K562 (cell line): ENCODE results near the gene LHPP. TPM values are rescaled to one million over a fixed set of nuclear protein-coding genes. Genes with fewer than 3 reads are reported as not detected.
A peak's percentile ranks its signal among the peaks of the same experiment; 100 is the strongest.

Experiments
- ATAC-seq: fragments of 200-7000 bp; cut with Tn5 transposase; 3 replicates; pipeline ENCODE4 v1.9.1; 2020; ENCODE audit warnings: moderate library complexity
- BruUV-seq: library from RNA; stranded (reverse); fragments of 400-500 nt; replicated peaks from 2 replicates; lab custom pipeline; 2021; lab: Mats Ljungman, UMichigan
- CTCF ChIA-PET: fragments of 300-600 bp; formaldehyde crosslinking; extraction: SDS; loops from one replicate; lab custom pipeline; 2021; ENCODE audit warnings: low intra/inter-chr PET ratio; lab: Yijun Ruan, JAX
- POLR2A ChIA-PET: fragments of 300-600, 350-650 bp; sonication (Branson Sonifier 250); formaldehyde crosslinking; extraction: SDS; loops from one replicate; lab custom pipeline; 2021; ENCODE audit warnings: antibody characterized with exemption, inconsistent platforms; lab: Yijun Ruan, JAX
- DNase-seq, 4 experiments: peaks; one replicate each; pipeline versions ENCODE4 v3.0.0 to v3.0.0-alpha.2; 2011 to 2018; ENCODE audit warnings: low spot score in 3 of 4, mixed read lengths in 3 of 4; ENCODE audit errors: extremely low read depth in 1 of 4
- FAIRE-seq: peaks from 2 replicates; lab custom pipeline; 2011; peaks lifted over from hg19 to GRCh38; lab: Jason Lieb, UNC
- H2AFZ ChIP-seq: 2 replicates; pipeline ENCODE4 v1.6.0; 2011; ENCODE audit warnings: low read depth, low read length, control low read depth, inconsistent platforms
- H3K27ac ChIP-seq: fragments of 200-600 bp; 3 replicates; pipeline ENCODE4 v1.8.0; 2011; ENCODE audit warnings: low read depth, mild to moderate bottlenecking, control low read depth, inconsistent platforms, low read length, moderate library complexity, mixed read lengths; ENCODE audit errors: extremely low read depth
- H3K27me3 ChIP-seq, 2 experiments: fragments of 300-600 bp in 1 of 2; 2 replicates in 1 of 2; 3 replicates in 1 of 2; pipeline versions ENCODE4 v1.6.0 to v1.8.0; 2011; ENCODE audit warnings: inconsistent platforms in 2 of 2, low read length in 2 of 2, mild to moderate bottlenecking in 1 of 2, mixed read lengths in 1 of 2, moderate library complexity in 1 of 2; ENCODE audit not compliant: control insufficient read depth in 2 of 2, insufficient read depth in 2 of 2
- H3K36me3 ChIP-seq: fragments of 300-600 bp; 3 replicates; pipeline ENCODE4 v1.8.0; 2011; ENCODE audit warnings: mild to moderate bottlenecking, low read length, inconsistent platforms; ENCODE audit not compliant: control insufficient read depth, insufficient read depth
- H3K4me1 ChIP-seq, 2 experiments: fragments of 200-600 bp in 1 of 2; replicated peaks in 1 of 2; 2 replicates in 1 of 2; 3 replicates in 1 of 2; pipeline versions ENCODE4 v1.5.1 to v1.8.0; 2011; ENCODE audit warnings: inconsistent platforms in 2 of 2, low read length in 2 of 2, mild to moderate bottlenecking in 1 of 2, mixed read lengths in 1 of 2, moderate library complexity in 1 of 2; ENCODE audit not compliant: control insufficient read depth in 2 of 2, insufficient read depth in 2 of 2
- H3K4me2 ChIP-seq: 2 replicates; pipeline ENCODE4 v1.6.1; 2011; ENCODE audit warnings: low read length, control low read depth, inconsistent platforms, mixed read lengths; ENCODE audit not compliant: insufficient read depth
- H3K4me3 ChIP-seq: fragments of 200-600 bp; sonication (generic), shearing (Covaris generic); 2 replicates; pipeline ENCODE4 v1.5.1; 2016; ENCODE audit warnings: control low read depth, inconsistent platforms
- H3K79me2 ChIP-seq: fragments of 200-600 bp; 3 replicates; pipeline ENCODE4 v1.8.0; 2011; ENCODE audit warnings: low read length, inconsistent platforms; ENCODE audit not compliant: control insufficient read depth, insufficient read depth
- H3K9ac ChIP-seq, 2 experiments: 2 replicates each; pipeline versions ENCODE4 v1.6.0 to v1.6.1; 2011; ENCODE audit warnings: low read depth in 2 of 2, low read length in 2 of 2, control low read depth in 1 of 2, inconsistent platforms in 1 of 2, mild to moderate bottlenecking in 1 of 2, mixed read lengths in 1 of 2; ENCODE audit not compliant: insufficient read depth in 1 of 2
- H3K9me1 ChIP-seq: one replicate; pipeline ENCODE4 v1.6.0; 2011; ENCODE audit warnings: inconsistent platforms, mild to moderate bottlenecking, low read length, moderate library complexity; ENCODE audit not compliant: control insufficient read depth, insufficient read depth
- H3K9me3 ChIP-seq: replicated peaks from 2 replicates; pipeline ENCODE4 v1.5.1; 2011; ENCODE audit warnings: low read depth, low read length, inconsistent platforms; ENCODE audit not compliant: control insufficient read depth, insufficient read depth
- H4K20me1 ChIP-seq: replicated peaks from 2 replicates; pipeline ENCODE4 v1.6.1; 2011; ENCODE audit warnings: low read length, inconsistent platforms, mixed read lengths; ENCODE audit not compliant: control insufficient read depth, insufficient read depth
- ARHGAP35 ChIP-seq: fragments of 450-650 bp; IDR thresholded peaks from 2 replicates; pipeline ENCODE4 v1.6.1; 2018; ENCODE audit not compliant: partially characterized antibody
- HSF4 ChIP-seq: fragments of 250-450 bp; sonication (Bioruptor Pico); IDR thresholded peaks from 2 replicates; pipeline ENCODE4 v2.1.2; 2022; ENCODE audit warnings: mild to moderate bottlenecking, moderate library complexity, borderline replicate concordance
- MTA2 ChIP-seq: fragments of 450-650 bp; IDR thresholded peaks from 2 replicates; pipeline ENCODE4 v1.6.1; 2016; ENCODE audit warnings: low read depth
- ZNF224 ChIP-seq: sonication (generic); formaldehyde crosslinking; IDR thresholded peaks from 2 replicates; pipeline ENCODE4 v1.8.0; 2022; ENCODE audit warnings: mild to moderate bottlenecking, missing genetic modification reagents
- WGBS: fragments of 100-300 bp; shearing (Covaris generic); methylation state at CpG from one replicate; pipeline ENCODE4 v1.1.6; 2016; ENCODE audit warnings: low coverage, mixed read lengths; ENCODE audit not compliant: insufficient coverage; ENCODE audit errors: missing lambda C conversion rate; 5-methylcytosine and 5-hydroxymethylcytosine counted together
- in situ Hi-C: fragments of 300-500 bp; cut with MboI; formaldehyde crosslinking; loops from 4 replicates; pipeline ENCODE4 v1.15.0; 2018; ENCODE audit warnings: inconsistent platforms, mixed read lengths
- intact Hi-C: fragments of 100-400 bp; cut with micrococcal nuclease; formaldehyde crosslinking; loops from 2 replicates; pipeline ENCODE4 v1.14.2; 2022
- polyA plus RNA-seq, 8 experiments: library from polyadenylated mRNA; depleted of rRNA in 4 of 8; stranded (reverse) in 5 of 8; unstranded in 3 of 8; fragments of >200 nt; fragmentation: Nextera tagmentation in 2 of 8; fragmentation: Illumina TruSeq in 1 of 8; extraction: Ambion mirVana in 2 of 8; extraction: Trizol in 1 of 8; gene quantifications; 2 replicates each; pipeline versions ENCODE4 v1.2.1 to v1.2.3, GENCODE V29; 2011 to 2014; ENCODE audit warnings: inconsistent platforms in 1 of 8, missing spikeins in 1 of 8
- total RNA-seq, 7 experiments: library from RNA; depleted of rRNA in 6 of 7; stranded (reverse); fragments of >200 nt in 6 of 7; fragmentation: Illumina TruSeq in 2 of 7; extraction: Trizol in 2 of 7; gene quantifications; 2 replicates each; pipeline versions ENCODE4 v1.2.1 to v1.2.3, GENCODE V29; 2011 to 2021; ENCODE audit warnings: low replicate concordance in 1 of 7
- TF ChIP-seq, protein P1 (sequence below): sonication (generic); formaldehyde crosslinking; IDR thresholded peaks from 2 replicates; pipeline ENCODE4 v1.8.0; 2022; ENCODE audit warnings: mild to moderate bottlenecking, missing genetic modification reagents
- TF ChIP-seq, protein P2 (sequence below): sonication (generic); formaldehyde crosslinking; IDR thresholded peaks from 2 replicates; pipeline ENCODE4 v1.8.0; 2022; ENCODE audit warnings: mild to moderate bottlenecking, missing genetic modification reagents, borderline replicate concordance

Gene LHPP
- total and polyA plus RNA-seq, 9 of the 15 experiments (the other 6 are each of a cell fraction or from before 2014, with no cell fraction given): 0.34 to 7.4 (median 3.0) TPM

DNA sequence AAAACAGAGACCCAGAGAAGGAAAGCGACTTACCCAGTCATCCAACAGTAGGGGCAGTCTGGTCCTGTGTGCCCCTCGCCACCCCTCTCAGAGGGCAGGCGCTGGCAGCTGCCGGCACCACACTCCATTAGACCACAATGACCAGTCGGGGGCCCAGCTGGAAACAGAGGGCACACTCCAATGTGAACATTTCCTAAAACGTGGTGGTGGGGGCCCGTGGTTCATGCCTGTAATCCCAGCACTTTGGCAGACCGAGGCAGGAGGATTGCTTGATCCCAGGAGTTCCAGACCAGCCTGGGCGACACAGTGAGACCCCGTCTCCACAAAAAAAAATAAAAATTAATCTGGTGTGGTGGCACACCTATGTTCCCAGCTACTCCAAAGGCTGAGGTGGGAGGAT lies 42.0 kb upstream of the LHPP start:
- H3K4me1 ChIP-seq: peaks cover 43% of the 10 kb centered on the region in 2 experiments
- ATAC-seq: no peak
- H3K9ac ChIP-seq: peak overlapping the region; percentile 63 to 83; a peak in 3 of 4 replicates
- WGBS: 44% methylated on average over 7 of the region's 10 CpGs
- ChIA-PET POLR2A (interaction anchor here (0.6 to 1.2 kb wide), 4 partner anchors 11 to 290 kb away, joined by 3 to 6 read pairs (median 3); partner anchors contain the start of gene LHPP), CTCF (no interaction called here)
- TF ChIP-seq, protein P1, sequence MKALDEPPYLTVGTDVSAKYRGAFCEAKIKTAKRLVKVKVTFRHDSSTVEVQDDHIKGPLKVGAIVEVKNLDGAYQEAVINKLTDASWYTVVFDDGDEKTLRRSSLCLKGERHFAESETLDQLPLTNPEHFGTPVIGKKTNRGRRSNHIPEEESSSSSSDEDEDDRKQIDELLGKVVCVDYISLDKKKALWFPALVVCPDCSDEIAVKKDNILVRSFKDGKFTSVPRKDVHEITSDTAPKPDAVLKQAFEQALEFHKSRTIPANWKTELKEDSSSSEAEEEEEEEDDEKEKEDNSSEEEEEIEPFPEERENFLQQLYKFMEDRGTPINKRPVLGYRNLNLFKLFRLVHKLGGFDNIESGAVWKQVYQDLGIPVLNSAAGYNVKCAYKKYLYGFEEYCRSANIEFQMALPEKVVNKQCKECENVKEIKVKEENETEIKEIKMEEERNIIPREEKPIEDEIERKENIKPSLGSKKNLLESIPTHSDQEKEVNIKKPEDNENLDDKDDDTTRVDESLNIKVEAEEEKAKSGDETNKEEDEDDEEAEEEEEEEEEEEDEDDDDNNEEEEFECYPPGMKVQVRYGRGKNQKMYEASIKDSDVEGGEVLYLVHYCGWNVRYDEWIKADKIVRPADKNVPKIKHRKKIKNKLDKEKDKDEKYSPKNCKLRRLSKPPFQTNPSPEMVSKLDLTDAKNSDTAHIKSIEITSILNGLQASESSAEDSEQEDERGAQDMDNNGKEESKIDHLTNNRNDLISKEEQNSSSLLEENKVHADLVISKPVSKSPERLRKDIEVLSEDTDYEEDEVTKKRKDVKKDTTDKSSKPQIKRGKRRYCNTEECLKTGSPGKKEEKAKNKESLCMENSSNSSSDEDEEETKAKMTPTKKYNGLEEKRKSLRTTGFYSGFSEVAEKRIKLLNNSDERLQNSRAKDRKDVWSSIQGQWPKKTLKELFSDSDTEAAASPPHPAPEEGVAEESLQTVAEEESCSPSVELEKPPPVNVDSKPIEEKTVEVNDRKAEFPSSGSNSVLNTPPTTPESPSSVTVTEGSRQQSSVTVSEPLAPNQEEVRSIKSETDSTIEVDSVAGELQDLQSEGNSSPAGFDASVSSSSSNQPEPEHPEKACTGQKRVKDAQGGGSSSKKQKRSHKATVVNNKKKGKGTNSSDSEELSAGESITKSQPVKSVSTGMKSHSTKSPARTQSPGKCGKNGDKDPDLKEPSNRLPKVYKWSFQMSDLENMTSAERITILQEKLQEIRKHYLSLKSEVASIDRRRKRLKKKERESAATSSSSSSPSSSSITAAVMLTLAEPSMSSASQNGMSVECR (CRISPR knock-in tag): 0 out of 2 replicates have a peak, but pooled peaks have one; percentile 21
- no peak for TF ChIP-seq ARHGAP35
- TF ChIP-seq HSF4: no peak
- no peak for TF ChIP-seq MTA2
- TF ChIP-seq, protein P2, sequence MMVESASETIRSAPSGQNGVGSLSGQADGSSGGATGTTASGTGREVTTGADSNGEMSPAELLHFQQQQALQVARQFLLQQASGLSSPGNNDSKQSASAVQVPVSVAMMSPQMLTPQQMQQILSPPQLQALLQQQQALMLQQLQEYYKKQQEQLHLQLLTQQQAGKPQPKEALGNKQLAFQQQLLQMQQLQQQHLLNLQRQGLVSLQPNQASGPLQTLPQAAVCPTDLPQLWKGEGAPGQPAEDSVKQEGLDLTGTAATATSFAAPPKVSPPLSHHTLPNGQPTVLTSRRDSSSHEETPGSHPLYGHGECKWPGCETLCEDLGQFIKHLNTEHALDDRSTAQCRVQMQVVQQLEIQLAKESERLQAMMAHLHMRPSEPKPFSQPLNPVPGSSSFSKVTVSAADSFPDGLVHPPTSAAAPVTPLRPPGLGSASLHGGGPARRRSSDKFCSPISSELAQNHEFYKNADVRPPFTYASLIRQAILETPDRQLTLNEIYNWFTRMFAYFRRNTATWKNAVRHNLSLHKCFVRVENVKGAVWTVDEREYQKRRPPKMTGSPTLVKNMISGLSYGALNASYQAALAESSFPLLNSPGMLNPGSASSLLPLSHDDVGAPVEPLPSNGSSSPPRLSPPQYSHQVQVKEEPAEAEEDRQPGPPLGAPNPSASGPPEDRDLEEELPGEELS (CRISPR knock-in tag): no peak
- no peak for TF ChIP-seq ZNF224 (CRISPR knock-in tag)
- H3K9me1 ChIP-seq: no peaks in the 10 kb centered on the region
- intact Hi-C loops (loop anchor here (2.0 to 5.0 kb wide), 3 partner anchors 37 to 68 kb away; no protein-coding TSS in a partner anchor), in situ Hi-C loops (no loop called here)
- H3K36me3 ChIP-seq: peaks cover 9% of the 10 kb centered on the region; the same call in 2 of the 3 replicates
- peak overlapping the region; percentile 75 for H3K27ac ChIP-seq
- DNase-seq: no peak
- peak overlapping the region; percentile 79 for H2AFZ ChIP-seq
- no peaks in the 10 kb centered on the region for H3K9me3 ChIP-seq
- peaks cover 41% of the 10 kb centered on the region for H3K79me2 ChIP-seq
- peak overlapping the region; percentile 69 for H3K4me3 ChIP-seq
- BruUV-seq: no TSS peak
- no peaks in the 10 kb centered on the region for H3K27me3 ChIP-seq
- no peak for FAIRE-seq
- peak overlapping the region; percentile 77 for H3K4me2 ChIP-seq
- H4K20me1 ChIP-seq: peaks cover 14% of the 10 kb centered on the region; the same call in 1 of the 2 replicates
